Dedifferentiated amniotic fluid mesenchymal stem cell (primary cell): ENCODE measurements around the gene CDYL2.
"Not testable (repeated sequence)": the region's sequence is repeated elsewhere in the genome, so short reads cannot be mapped to it uniquely, and the experiment has no call there.

ENCODE experiments used
- DNase-seq: peaks from one replicate; pipeline ENCODE4 v3.0.0-alpha.2; 2016; ENCODE audit errors: extremely low spot score

CDYL2 gene

DNA sequence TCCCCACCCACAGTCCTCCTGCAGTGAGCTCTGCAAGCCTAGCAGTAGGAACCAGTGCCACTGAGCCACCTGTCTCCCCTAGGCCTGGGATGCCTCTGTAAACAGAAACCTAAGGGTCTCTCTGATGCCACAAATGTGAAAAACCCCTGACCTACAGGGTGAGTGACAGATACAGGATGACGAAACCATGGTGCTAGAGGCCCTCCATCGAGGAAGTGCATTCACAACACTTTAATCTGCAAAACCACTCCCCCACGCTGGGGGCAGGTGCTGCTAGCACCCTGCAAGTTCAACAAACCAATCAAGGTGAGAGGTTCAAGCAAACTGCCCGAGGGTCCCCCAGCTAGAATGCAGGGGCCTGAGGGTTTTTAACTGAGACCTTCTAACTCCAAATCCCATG is 59.5 kb downstream of the CDYL2 start:
- no peak for DNase-seq

DNA sequence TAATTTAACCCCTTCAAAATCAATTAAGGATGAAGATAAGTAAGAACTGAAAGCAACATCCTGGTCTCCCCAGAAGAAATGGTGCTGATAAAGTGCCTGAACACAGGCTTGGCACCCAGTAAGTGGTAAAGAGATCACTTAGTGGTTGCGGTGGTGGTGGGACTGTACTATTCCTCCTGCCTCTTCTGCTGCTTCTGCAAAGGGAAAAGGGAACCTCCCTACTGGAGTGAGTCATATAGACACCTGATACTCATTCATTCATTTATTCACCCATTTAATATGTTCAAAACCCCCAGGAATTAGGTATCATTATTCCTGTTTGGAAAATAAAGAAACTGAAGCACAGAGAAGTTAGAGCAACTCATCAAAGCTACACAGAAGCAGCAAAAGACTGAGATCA is 60.6 kb downstream of the CDYL2 start:
- DNase-seq: no peak

DNA sequence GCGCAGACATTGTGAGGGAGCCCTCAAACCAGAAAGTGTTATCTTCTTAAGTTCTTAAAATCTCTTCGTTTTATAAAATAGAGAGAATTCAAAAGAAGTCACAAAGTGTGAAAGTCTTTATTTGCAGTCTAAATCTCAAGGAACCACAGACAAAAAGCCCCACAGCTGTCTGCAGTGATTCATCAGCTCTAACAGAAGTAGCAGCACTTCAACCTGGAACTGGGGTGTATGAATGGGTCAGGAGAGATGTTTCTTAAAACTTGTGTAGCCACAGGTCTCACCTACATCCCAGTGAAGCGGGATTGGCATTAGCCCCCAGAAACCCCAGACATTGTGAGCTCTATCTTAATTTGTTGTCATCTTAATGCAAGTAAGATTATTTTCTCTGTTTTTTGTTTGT is 61.1 kb downstream of the CDYL2 start:
- no peak for DNase-seq

DNA sequence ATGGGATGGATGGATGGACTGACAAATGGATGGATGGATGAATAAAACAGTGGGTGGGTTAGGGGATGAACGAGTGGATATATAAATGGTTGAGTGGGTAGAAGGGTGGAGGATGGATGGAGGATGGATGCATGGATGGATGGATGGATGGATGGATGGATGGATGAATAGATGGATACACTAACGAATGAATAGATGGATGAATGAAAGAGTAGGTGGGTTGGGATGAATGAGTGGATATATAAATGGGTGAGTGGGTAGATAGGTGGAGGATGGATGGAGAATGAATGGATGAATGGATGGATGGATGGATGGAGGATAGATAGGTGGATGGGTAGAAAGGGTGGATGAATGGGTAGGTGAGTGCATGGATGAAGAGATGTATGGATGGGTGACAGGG is 62.1 kb downstream of the CDYL2 start:
- no peak for DNase-seq

DNA sequence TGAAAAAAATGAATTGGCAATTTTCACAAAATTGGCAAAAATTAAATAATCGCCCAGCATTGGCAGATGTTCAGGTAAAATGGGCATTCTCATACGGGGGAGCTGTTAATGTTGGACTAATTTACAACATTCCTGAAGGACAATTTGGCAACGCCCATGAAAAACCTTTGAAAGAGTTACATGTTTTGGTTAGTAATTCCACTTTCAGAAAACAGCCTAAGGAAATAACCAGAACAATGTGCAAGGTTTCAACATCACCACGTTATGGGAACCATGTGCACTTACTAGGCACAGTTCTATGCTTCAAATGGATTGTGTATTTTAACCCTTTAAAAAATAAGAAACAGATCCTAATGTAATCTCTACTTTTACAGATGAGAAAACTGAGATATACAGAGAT is 62.7 kb downstream of the CDYL2 start:
- DNase-seq: no peak

DNA sequence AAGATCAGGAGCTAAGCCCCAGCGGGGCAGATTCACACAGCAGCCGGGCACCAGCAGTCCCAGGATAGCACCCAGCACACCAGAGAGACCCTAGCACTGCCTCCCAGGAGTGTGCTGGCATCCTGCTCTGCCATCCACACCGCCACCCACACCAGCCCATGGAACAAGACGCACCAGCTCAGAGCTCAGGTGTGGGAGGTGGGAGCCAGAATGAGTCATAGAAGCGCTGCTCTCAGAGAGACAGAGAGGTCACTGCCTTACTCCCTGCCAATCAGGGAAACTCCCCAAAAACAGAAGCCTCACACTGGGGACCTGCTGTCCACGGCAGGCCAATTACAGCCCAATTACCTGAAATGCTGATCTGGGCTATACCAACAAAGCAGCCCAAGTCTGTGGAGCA is 64.9 kb downstream of the CDYL2 start:
- DNase-seq: no peak

DNA sequence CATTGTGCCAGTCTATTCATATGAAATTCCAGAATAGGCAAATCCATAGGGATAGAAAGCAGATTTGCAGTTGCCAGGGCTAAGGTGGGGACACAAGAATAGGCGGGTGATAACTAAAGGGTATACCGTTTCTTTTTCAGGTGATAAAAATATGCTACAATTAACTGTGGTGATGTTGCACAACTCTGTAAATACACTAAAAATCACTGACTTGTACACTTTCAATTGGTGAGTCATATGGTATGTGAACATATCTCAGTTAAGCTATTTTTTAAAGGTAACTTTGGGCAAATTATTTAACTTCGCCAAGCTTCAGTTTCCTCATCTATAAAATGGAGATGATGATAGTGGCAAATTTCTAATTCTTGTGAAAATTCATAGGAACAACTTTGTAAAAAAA is 65.9 kb downstream of the CDYL2 start:
- DNase-seq: no peak

DNA sequence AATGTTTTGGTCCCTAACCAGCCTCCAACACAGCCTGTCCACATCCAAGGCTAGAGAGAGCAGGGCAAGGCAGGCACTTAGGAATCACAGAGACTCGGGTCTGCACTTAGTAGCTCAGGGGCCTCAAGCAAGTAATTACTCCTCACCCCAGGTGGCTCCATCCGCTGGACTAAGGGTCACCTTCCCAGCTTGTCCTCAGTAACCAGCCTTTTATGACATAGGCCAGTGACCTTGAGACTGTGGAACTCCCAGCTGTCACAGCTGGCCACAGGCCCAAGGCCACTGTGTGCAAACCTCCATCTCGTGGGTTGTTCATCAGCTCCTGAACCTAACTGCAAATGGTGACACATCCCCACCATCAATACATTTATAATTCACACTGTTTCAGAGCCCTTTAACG is 68.6 kb downstream of the CDYL2 start:
- no peak for DNase-seq

DNA sequence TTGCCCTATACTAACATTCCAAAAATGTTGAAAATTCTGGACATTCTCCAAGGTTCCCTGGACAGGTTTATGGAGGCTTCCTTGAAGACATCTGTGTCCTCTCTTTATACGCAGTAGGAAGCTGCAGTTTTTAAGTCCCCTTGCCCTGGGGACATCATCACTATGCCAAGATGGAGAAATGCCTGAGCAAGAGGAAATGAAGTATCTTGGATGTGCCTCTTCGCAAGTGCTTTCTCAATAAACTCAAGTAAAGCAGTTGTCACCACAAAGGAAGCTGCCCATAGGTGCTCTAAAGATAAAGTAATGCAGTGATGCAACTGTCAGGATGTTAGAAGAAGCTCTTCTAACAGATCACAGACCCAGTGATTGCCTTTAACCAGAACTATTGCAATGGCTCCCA is 71.0 kb downstream of the CDYL2 start:
- DNase-seq: no peak

DNA sequence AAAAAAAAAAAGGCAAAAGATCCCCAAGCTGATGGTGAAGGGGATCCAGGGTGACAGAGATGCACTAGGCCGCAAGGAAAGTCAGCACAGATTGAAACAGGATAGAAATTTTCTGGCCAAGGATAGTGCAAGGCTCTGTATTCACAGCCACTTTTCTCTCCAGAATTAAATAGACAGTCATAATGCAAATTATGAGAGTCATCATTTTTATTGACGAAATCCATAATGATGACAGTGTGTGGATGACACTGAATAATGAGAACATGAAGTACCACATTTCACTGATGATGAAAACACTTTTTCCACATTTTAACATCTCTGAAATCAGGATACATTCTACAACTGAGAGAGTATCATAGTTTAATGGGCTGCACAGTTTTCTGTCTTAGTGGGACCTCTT is 72.5 kb downstream of the CDYL2 start:
- DNase-seq: no peak

DNA sequence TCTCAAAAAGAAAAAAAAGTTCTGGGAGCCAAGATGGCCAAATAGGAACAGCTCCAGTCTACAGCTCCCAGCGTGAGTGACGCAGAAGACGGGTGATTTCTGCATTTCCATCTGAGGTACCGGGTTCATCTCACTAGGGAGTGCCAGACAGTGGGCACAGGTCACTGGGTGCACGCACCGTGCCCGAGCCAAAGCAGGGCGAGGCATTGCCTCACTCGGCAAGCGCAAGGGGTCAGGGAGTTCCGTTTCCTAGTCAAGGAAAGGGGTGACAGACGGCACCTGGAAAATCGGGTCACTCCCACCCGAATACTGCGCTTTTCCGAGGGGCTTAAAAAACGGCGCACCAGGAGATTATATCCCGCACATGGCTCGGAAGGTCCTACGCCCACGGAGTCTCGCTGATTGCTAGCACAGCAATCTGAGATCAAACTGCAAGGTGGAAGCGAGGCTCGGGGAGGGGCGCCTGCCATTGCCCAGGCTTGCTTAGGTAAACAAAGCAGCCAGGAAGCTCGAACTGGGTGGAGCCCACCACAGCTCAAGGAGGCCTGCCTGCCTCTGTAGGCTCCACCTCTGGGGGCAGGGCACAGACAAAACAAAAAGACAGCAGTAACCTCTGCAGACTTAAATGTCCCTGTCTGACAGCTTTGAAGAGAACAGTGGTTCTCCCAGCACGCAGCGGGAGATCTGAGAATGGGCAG is 77.2 kb downstream of the CDYL2 start:
- not testable (repeated sequence) for DNase-seq

DNA sequence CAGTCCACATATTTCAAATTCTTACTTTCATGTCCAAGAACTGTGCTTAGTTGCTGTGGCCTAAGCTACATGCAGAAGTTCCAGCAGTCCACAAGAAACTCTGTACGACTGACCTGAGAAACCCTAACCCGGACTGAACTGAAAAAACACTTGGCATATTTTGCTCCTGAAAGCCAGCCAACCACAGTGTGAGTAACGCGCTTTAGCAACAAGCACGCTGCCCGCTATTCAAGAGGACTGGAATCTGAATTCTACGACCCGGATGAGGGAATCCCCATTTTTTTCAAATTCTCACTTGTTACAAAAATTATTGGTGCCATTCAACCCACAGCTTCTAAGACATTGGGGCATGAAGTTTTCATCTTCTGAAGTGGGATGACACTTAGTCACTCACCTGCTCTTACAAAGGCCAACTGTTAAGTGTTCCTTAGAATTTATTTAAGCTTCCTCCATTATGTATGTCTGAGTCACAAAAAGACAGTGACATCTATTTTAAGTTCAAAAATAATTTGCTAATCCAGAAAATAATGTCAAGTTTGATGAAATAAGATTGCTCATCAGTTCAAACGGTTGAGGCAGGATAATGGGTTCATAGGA is 78.7 kb downstream of the CDYL2 start:
- DNase-seq: no peak

DNA sequence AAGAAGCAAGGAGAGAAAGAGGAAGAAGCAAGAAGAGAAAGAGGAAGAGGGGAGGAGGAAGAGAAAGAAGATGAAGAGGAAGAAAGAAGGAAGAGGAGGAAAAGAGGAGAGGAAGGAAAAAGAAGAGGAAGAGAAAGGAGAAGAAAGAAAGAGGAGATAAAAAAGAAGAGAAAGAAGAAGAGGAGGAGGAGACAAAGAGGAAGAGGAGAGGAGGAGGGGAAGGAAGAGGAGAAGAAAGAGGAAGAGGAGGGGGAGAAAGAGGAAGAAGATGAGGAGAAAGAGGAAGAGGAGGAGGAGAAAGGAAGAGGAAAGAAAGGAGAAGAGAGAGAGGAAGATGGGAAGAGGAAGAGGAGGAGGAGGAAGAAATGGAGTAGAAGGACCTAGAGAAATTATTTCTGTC is 80.4 kb downstream of the CDYL2 start:
- no peak for DNase-seq

DNA sequence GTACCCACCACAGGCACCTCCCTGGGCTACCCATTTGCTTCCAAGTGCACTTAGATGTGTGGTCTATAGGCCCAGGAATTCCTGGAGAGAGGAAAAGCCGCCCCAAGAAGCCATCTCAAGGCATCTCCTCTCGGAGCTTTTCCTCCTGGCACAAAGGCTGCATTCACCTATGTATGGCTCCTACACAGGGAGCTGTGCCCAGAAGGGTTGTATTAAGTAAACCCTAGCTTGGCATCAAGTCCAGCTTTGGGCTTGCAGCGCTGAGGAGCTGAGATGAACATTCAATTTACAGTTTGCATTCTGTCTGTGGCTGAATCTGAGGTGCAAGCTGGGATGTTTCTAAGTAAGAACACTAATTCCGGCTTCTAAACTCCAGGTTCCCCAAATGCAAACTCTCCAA is 81.3 kb downstream of the CDYL2 start:
- DNase-seq: no peak

DNA sequence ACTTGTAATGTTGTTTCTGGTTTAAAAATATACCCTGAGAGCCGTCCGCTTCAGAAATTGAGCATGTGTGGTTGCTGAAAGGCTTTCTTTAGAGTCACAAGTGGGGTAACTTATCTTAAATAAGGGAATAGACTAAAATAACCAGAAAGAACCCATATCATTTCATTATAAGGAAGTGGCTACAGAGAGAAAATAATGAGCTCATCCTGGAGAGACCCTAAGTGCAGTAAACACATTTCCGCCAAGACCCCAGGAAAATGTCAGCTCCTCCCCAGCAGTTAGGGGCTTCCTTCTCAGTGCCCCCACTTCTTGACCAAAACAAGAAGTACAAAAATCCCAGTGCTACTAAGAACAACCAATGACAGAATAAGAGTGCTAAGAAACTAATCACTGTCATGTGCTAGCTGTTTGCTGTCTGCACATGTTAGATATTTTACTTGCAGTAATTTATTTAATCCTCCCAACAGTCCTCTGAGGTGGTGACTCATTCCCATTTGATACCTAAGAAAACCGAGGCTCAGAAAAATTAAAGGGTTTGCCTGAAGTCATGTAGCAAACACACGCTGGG is 83.5 kb downstream of the CDYL2 start:
- no peak for DNase-seq

DNA sequence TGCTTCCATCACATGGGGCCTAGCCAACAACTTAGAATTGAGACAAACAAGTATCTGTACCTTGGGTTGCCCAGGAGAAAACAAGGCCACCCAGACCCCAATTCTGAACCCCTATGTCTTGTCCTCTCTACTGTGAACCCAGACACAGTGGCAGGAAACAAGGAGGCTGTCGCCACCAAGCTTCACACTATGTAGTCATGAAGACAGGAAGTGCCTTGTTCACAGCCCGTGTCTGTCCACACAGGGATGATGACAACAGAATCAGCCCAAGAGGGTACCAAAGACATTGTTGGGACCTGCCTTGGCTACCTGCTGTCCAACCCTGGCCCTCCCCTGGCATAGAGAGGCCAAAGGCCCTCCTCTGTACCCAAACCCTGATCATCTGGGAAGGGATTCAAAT is 84.8 kb downstream of the CDYL2 start:
- no peak for DNase-seq

DNA sequence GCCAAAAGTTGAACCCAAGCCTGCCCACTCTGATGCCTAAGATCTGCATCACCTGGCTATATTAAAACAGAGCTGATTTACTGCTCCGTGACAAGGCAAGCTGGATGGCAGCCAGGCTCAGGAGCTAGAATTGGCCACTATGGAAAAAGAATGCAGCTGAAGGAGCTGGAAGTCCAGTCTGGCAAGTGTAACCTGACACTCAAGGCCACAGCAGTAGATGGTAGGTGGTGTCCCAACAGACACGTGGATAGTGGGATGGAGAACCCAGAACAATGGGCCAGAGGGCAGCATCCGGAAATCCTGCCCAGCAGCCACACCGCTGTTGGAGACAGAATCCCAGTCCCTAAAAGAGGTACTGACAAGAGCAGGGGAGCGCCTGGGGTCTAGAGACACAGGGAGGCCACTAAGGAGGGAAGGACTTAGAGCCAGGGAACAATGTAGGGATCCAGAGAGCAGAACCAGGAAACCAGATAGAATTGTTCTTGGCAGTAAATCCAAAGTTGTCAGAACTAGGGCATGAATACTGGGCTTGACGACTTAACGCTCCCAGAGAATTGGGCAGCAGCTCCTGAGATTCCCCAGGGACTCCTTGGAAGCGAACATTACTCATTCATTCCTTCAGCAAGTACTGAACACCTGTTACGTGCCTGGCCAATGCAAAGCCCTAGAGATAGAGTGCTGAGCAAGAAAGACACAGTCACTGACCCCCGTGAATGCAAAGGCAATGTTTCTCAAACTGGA is 85.7 kb downstream of the CDYL2 start:
- DNase-seq: no peak

DNA sequence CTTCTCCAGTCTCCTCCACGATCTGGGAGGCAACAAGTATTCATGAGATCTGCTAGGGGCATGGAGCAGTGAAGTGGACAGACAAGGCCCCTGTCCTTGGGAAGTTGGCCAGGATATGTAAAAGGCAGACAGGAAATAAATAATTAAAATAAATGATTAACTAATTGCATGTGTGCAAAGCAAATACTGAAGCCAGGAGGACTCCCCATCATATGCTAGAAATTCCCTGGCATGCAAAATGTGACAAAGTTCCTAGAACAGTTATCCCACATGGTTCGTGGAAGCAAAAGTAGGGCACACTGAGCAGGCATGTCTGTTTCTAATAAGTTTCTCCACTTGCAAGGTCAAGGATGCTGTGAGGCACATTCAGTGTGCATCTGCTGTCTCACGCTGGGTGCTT is 86.8 kb downstream of the CDYL2 start:
- no peak for DNase-seq

DNA sequence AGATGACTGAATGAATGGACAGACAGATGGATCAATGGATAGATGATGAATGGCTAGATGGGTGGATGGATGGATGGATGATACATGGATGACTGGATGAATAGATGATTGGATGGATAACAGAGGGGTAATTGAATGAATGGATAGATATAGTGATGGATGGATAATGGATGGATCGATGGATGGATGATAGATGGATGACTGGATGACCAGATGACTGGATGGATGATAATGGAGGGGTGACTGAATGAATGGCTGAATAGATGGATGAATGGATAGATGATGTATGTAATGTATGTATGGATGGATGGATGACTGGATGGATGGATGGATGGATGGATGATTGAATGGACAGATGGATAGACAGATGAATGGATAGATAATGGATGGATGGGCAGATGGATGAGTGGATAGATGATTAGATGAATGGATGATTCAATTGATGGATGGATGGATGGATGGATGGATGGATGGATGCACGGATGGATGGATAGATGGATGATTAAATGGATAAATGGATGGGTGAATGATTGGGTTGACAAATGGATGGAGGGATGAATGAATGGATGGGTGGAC is 87.7 kb downstream of the CDYL2 start:
- no peak for DNase-seq

DNA sequence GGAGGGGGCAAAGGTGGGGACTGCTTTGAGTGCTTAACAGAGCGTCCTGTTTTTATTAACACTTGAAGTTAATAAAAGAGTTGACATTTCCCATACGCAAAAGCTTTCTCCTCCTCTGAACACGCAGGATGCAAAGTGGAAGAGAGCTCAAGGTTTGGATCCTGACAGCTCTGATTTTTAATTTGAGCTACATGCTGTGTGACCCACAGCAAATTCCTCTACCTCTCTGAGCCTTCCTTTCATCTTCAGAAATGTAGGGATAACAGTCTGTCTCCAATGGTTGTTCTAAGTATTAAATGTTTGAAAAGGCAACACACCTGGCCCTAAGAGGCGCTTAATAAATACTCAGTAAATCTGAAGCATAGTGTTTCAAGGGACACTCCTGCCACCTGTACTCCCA is 93.0 kb downstream of the CDYL2 start:
- DNase-seq: no peak

DNA sequence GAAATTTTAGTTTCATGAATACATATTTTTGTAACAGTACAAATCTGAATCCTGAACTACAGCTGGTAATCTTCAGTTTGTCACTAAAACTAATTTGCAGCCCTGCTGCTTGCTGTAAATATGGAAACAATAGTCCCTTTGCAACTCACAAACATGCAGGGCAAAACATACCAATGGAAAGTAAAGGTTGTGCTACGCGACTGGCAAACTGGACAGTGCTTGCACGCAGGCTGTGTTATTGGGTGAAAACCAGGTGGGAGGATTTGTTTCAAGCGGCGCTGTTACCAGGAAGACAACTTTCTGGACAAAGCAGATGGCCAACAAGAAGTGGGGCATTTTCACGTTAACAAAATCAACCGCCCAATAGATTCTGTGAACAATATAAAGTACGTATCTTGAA is 93.5 kb downstream of the CDYL2 start:
- DNase-seq: no peak

DNA sequence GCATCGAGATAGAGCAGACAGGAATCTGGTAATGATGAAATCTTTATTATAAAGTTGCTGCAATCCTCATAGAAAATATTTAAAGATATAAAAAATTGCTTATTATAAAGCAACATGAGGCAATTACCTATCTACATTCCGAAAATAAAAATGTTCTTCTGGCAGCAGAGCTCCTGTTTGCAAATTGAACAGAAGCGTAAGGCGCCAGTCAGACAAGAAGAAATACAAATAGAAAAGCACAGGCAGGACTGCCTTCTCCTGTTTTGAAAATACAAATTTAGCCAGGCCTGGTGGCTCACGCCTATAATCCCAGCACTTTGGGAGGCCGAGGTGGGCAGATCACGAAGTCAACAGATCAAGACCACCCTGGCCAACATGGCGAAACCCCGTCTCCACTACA is 95.6 kb downstream of the CDYL2 start:
- no peak for DNase-seq

DNA sequence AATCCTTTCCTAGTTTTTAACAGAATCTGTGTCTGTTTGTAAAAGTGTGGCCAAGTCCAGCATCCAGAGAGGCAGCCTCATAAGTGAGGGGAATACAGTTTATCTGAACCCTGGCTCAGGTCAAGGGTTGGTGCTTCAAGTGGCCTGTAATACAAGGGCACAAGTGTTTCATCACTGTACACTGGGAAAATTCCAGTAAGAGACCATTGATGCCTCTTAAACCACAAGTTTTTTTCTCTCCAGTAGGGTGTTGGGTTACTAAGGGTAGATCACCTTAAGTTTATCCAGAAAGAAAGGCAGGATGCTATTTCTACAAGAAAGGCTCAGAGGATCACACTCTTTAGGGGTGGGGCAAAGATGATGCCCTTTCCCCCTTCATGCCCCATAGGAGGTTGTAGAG is 96.7 kb downstream of the CDYL2 start:
- no peak for DNase-seq
